Measurements from ENCODE around the gene NEURL1.

DNA sequence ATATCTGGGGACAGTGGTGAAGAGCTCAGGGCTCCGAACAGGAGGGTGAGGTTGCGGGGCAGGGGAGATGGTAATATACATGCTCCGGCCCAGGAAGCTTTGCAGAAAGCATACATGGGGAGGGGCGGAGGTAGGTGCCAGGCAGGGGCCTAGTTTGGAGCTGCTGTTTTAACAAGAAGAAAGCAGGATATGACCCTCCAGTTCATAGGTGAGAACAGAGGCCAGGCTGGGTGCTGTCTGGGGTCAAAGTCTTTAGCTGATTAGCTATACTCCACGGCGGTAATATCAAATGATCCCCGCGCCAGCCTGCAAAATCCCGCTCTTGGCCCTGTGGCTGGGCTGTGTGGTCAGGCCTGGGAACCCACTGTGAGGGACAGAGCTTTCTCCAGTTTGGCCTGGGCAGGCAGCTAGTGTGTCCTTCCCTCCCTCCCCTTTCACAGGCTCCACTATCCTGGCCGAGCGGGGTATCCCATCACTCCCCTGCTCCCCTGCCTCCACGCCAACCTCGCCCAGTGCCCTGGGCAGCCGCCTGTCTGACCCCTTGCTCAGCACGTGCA is 95.6 kb downstream of the NEURL1 start:
- TF ChIP-seq EZH2 (IDR thresholded peaks at IDR 0.05; ENCODE audit: insufficient read depth, poor library complexity, severe bottlenecking) (no peak), EZH2phosphoT487 (IDR thresholded peaks at IDR 0.05; ENCODE audit: insufficient read depth, low read depth) (no peak)

Measured in GM23248 (cell line).